ENCODE measurements around the gene CASKIN2. TPM values are rescaled to one million over a fixed set of nuclear protein-coding genes. Genes with fewer than 3 reads are reported as not detected.

CASKIN2 gene
- total RNA-seq, 5 donors from 2014 or later (not counting 1 experiment from before 2014, with no cell fraction given): 0.28 to 0.88 (median 0.85) TPM

DNA sequence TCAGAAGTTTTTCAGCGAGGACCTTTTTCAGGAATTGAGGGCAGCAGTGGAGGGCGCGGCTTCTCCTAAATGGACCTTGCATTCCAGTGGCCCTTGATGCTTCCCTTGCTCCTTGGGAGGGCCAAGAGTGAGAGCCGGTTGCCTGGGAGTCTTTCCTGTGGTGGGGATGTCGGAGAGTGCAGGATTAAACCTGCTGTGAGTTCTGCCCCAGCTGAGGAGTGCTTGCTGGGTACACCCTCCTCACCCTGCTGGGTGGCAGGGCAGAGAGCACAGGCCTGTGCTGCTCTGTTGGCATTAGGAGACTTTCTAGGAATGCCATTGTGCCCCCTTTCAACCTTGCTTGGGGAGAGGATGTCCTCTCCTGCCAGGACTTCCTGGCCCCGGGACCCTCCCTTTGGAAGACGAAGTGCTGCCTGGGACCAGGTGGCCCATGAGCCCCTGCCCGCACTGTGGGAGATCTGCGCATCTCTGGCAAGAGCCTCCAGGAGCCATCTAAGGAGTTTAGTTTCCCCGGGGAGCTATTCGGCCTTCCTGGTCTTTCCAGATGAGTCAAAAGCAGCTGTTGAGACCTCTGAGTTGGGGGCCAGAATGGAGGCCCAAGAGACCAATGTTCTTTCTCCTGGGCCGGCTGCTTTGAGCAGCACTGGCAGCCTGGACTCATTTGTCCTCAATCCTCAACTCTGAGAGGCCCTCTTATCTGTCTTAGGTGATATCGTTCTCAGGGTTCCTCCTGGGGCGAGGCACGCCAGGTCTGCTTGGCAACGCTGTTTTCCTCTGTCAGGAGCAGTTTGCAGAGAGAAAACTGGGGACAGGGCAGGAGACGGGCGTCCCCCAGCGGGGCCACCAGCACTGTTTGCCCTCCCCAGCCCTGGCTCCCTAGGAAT, 15.7 kb upstream of the CASKIN2 start:
- DNase-seq (no peak), ATAC-seq (replicated peaks in 1 of 4) (no peak)
- Mint-ChIP-seq H3K27ac (no peak overlapping the region), H3K27me3 (no peaks in the 10 kb centered on the region), H3K4me1 (peaks cover 36 to 38% (median 36%) of the 10 kb centered on the region in 3 donors), H3K36me3 (no peaks in the 10 kb centered on the region), H3K9me3 (no peaks in the 10 kb centered on the region), H3K4me3 (no peak overlapping the region)
- ChIA-PET CTCF (no interaction called here), POLR2A (interaction anchor here in 1 of 2 donors (0.5 kb wide), 2 partner anchors 12 to 52 kb away, joined by 3 read pairs; no protein-coding TSS in a partner anchor)
- 94% methylated on average over 16 of the region's 19 CpGs for WGBS (ENCODE audit: insufficient coverage)
- Histone ChIP-seq H3K9me3 (no peaks in the 10 kb centered on the region), H3K27ac (ENCODE audit: low read length) (no peak overlapping the region), H3K36me3 (ENCODE audit: control insufficient read depth in 2 of 2, extremely low read depth in 1 of 2, insufficient read depth in 1 of 2, low read length in 1 of 2) (peaks cover 8 to 12% of the 10 kb centered on the region in 2 donors), H3K27me3 (replicated peaks in 1 of 2; ENCODE audit: control insufficient read depth in 2 of 2, extremely low read depth in 1 of 2, insufficient read depth in 2 of 2, low read length in 1 of 2) (peaks cover 0 to 7% of the 10 kb centered on the region in 2 experiments), H3K4me1 (ENCODE audit: control insufficient read depth in 1 of 2, extremely low read depth in 1 of 2, insufficient read depth in 2 of 2, low read length in 2 of 2) (peaks cover 12 to 46% of the 10 kb centered on the region in 2 experiments), H3K4me3 (ENCODE audit: control insufficient read depth in 1 of 2, extremely low read depth in 1 of 2, low read length in 1 of 2) (no peak overlapping the region)

DNA sequence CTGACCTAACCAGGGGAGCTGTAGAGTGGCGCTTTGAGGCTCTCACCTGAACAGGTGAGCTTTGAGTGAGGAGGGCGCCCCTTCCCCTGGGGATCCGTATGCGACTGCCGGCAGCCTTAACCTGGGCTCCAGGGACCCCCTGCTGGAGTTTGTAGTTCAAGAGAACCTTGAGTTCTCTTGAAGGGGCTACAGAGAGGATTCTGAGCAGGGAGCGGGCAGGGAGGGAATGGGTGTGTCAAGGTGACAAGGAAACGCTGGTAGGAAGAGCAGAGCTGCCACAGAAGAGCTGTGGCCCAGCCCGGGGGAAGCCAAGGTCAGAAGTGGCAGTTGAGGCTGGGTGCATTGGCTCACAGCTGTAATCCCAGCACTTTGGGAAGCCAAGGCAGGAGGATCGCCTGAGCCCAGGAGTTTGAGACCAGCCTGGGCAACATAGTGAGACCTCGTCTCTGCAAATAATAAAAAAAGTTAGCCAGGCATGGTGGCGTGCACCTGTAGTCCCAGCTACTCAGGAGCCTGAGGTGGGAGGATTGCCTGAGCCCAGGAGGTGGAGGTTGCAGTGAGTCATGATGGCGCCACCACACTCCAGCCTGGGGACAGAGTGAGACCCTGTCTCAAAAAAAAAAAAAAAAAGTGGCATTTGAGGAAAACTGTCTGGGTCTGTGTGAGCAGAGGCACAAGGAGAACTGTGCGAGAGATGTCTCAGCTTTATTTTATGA, 11.4 kb upstream of the CASKIN2 start:
- no peaks in the 10 kb centered on the region for H3K9me3 ChIP-seq
- H3K4me3 Mint-ChIP-seq: peak overlapping the region; percentile 74 to 79 (median 76)
- H3K4me1 Mint-ChIP-seq: peaks cover 14 to 15% (median 14%) of the 10 kb centered on the region in 3 donors
- POLR2A ChIA-PET: interaction anchor here (0.6 to 0.7 kb wide), 3 partner anchors 15 to 1878 kb away, joined by 3 to 7 read pairs (median 3); no protein-coding TSS in a partner anchor
- no peaks in the 10 kb centered on the region for H3K9me3 Mint-ChIP-seq
- H3K36me3 ChIP-seq (ENCODE audit: control insufficient read depth in 2 of 2, extremely low read depth in 1 of 2, insufficient read depth in 1 of 2, low read length in 1 of 2): peaks cover 5 to 23% of the 10 kb centered on the region in 2 donors
- peaks cover 7% of the 10 kb centered on the region for H3K36me3 Mint-ChIP-seq
- H3K4me1 ChIP-seq (ENCODE audit: control insufficient read depth in 1 of 2, extremely low read depth in 1 of 2, insufficient read depth in 2 of 2, low read length in 2 of 2): peaks cover 6 to 37% of the 10 kb centered on the region in 2 experiments
- DNase-seq (peak in 2 of 35 experiments; percentile 18 to 22), ATAC-seq (replicated peaks in 1 of 4) (no peak)
- WGBS (ENCODE audit: insufficient coverage): 78% methylated on average over 12 of the region's 13 CpGs
- CTCF ChIA-PET: interaction anchor here (0.5 to 1.4 kb wide), 2 partner anchors 227 to 343 kb away, joined by 3 to 5 read pairs; no protein-coding TSS in a partner anchor
- no peaks in the 10 kb centered on the region for H3K27me3 Mint-ChIP-seq
- H3K27ac Mint-ChIP-seq: peak overlapping the region in 1 of 2 donors; percentile 28
- no peak overlapping the region for H3K27ac ChIP-seq (ENCODE audit: low read length)
- peaks cover 0 to 5% of the 10 kb centered on the region in 2 experiments for H3K27me3 ChIP-seq (replicated peaks in 1 of 2; ENCODE audit: control insufficient read depth in 2 of 2, extremely low read depth in 1 of 2, insufficient read depth in 2 of 2, low read length in 1 of 2)
- H3K4me3 ChIP-seq (ENCODE audit: control insufficient read depth in 1 of 2, extremely low read depth in 1 of 2, low read length in 1 of 2): peak overlapping the region; percentile 54 to 67

DNA sequence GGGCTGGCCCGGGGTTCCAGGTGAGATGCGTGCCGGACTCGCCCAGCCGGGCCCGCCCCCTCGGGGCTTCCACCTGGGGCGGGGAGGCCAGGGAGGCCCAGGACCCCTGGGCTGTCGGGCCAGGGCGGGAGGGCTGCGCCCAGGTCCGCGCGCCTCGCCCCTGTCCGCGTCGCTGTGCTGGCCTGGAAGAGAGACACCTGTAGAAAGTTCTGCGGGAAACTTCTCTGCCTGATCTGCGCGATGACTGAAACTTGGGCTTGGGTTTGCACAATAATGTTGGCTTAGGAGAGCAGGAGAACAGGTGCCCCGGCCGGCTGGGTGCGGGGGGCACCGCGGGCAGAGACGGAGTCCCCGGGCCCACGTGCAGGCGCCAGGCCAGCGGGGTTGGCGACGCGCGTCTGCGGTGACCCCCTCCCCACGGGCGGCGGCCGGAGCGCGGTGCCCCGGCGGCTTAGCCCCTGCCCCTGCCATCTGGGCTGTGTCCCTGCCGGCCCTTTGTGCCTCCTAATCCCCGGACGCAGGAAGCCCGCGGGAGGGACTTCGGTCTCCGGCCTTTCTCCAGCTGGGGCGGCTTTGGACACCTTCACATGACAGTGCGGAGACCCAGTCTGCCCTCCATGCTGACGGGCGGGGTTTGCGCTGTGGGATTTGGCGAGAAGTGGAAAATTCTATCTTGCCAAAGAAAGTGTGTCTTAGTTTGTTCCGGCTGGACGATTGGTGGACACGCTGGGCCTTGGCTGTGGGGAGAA, 10.6 kb upstream of the CASKIN2 start:
- Mint-ChIP-seq H3K4me3 (peak overlapping the region; percentile 74 to 79 (median 76)), H3K27ac (peak overlapping the region in 1 of 2 donors; percentile 28), H3K4me1 (peaks cover 14 to 15% (median 14%) of the 10 kb centered on the region in 3 donors), H3K36me3 (peaks cover 12% of the 10 kb centered on the region), H3K27me3 (no peaks in the 10 kb centered on the region), H3K9me3 (no peaks in the 10 kb centered on the region)
- Histone ChIP-seq H3K27me3 (replicated peaks in 1 of 2; ENCODE audit: control insufficient read depth in 2 of 2, extremely low read depth in 1 of 2, insufficient read depth in 2 of 2, low read length in 1 of 2) (peaks cover 0 to 5% of the 10 kb centered on the region in 2 experiments), H3K9me3 (no peaks in the 10 kb centered on the region), H3K4me1 (ENCODE audit: control insufficient read depth in 1 of 2, extremely low read depth in 1 of 2, insufficient read depth in 2 of 2, low read length in 2 of 2) (peaks cover 6 to 33% of the 10 kb centered on the region in 2 experiments), H3K36me3 (ENCODE audit: control insufficient read depth in 2 of 2, extremely low read depth in 1 of 2, insufficient read depth in 1 of 2, low read length in 1 of 2) (peaks cover 4 to 30% of the 10 kb centered on the region in 2 donors), H3K27ac (ENCODE audit: low read length) (no peak overlapping the region), H3K4me3 (ENCODE audit: control insufficient read depth in 1 of 2, extremely low read depth in 1 of 2, low read length in 1 of 2) (peak overlapping the region; percentile 54 to 67)
- ChIA-PET CTCF (interaction anchor here (0.5 to 1.4 kb wide), 3 partner anchors 10 to 342 kb away, joined by 3 to 17 read pairs (median 5); partner anchors contain the start of gene TSEN54 (in 1 of the 2)), POLR2A (interaction anchor here in 1 of 2 donors (0.6 kb wide), 1 partner anchor 14 kb away, joined by 3 read pairs; no protein-coding TSS in a partner anchor)
- peak in 3 of 35 experiments; percentile 10 to 40 (median 22) for DNase-seq
- WGBS (ENCODE audit: insufficient coverage): 8% methylated on average over 58 of the region's 60 CpGs
- peak in 1 of 4 experiments; percentile 3 for ATAC-seq (replicated peaks in 1 of 4)

DNA sequence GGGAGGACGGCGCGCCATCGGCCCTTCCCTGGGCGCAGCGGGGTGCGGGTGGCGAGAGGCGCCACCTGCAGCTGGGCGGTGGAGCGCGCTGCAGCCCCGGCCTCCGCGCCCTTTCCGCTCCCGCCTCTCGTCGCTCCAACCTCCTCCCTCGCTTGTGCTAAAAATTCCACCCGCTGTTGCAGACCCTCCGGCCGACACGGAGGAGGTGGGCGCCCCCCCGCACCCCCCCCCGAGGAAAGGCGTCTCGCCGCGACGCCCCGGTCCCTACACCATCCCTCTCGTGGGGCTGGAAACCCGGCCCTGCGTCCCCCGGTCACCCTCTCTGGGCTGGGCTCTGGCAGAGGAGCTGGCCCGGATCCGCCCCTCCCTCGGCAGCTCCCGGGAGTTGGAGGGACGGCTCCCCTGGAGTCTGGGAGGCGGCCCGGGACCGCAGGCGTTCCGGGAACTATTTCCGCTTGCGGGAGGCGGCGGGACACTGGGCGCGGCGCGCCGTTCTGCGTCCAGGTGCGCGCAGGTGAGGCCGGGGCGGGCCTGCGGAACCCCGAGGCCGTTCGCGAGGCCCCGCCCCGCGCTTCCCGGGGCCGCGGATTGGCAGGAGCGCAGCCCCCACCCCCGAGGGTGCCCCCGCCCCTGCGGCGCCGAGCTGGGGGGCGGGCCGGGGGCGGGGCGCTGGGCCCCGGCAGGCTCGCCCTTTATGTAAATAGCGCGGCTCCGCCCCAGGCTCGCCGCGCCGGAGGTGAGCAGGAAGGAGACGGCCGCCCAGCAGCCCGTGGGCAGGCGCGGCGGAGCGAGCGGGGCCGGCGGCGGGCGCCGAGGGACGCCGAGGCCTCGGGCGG, 9.9 kb upstream of the CASKIN2 start, which contains the start of gene LLGL2:
Gene LLGL2 (plus strand): TSS at position 728 of the 836 bp plus-strand sequence. CDS start 17,730 bp downstream, outside the sequence.
- POLR2A ChIA-PET: interaction anchor here (0.6 to 0.7 kb wide), 3 partner anchors 15 to 396 kb away, joined by 3 to 5 read pairs (median 3); no protein-coding TSS in a partner anchor
- CTCF ChIA-PET: interaction anchor here in 1 of 2 donors (0.6 to 1.4 kb wide), 4 partner anchors 9 to 277 kb away, joined by 3 to 17 read pairs (median 4); partner anchors contain the start of gene TSEN54
- H3K9me3 ChIP-seq: no peaks in the 10 kb centered on the region
- peak within 1 kb of the TSS; percentile 29 for H3K27ac ChIP-seq (ENCODE audit: low read length)
- DNase-seq (peak; percentile 66 to 94 (median 82)), ATAC-seq (replicated peaks in 1 of 4) (peak; percentile 87 to 96 (median 90))
- peaks cover 12% of the 10 kb centered on the region for H3K36me3 Mint-ChIP-seq
- peak within 1 kb of the TSS; percentile 49 to 68 for H3K27ac Mint-ChIP-seq
- peak within 1 kb of the TSS; percentile 74 to 79 (median 76) for H3K4me3 Mint-ChIP-seq
- H3K4me3 ChIP-seq (ENCODE audit: control insufficient read depth in 1 of 2, extremely low read depth in 1 of 2, low read length in 1 of 2): peak within 1 kb of the TSS; percentile 67 to 73
- peaks cover 0 to 5% of the 10 kb centered on the region in 2 experiments for H3K27me3 ChIP-seq (replicated peaks in 1 of 2; ENCODE audit: control insufficient read depth in 2 of 2, extremely low read depth in 1 of 2, insufficient read depth in 2 of 2, low read length in 1 of 2)
- under 1% methylated on average over 96 of the region's 108 CpGs for WGBS (ENCODE audit: insufficient coverage)
- H3K27me3 Mint-ChIP-seq: no peaks in the 10 kb centered on the region
- peaks cover 5 to 37% of the 10 kb centered on the region in 2 donors for H3K36me3 ChIP-seq (ENCODE audit: control insufficient read depth in 2 of 2, extremely low read depth in 1 of 2, insufficient read depth in 1 of 2, low read length in 1 of 2)
- peaks cover 13 to 15% (median 14%) of the 10 kb centered on the region in 3 donors for H3K4me1 Mint-ChIP-seq
- no peaks in the 10 kb centered on the region for H3K9me3 Mint-ChIP-seq
- peaks cover 6 to 33% of the 10 kb centered on the region in 2 experiments for H3K4me1 ChIP-seq (ENCODE audit: control insufficient read depth in 1 of 2, extremely low read depth in 1 of 2, insufficient read depth in 2 of 2, low read length in 2 of 2)
